ENCODE data around the gene ANAPC16. TPM values are rescaled to one million over a fixed set of nuclear protein-coding genes. Genes with fewer than 3 reads are reported as not detected.

ANAPC16 gene
- total RNA-seq, 1 experiment from 2014 or later: 71.1 TPM

DNA sequence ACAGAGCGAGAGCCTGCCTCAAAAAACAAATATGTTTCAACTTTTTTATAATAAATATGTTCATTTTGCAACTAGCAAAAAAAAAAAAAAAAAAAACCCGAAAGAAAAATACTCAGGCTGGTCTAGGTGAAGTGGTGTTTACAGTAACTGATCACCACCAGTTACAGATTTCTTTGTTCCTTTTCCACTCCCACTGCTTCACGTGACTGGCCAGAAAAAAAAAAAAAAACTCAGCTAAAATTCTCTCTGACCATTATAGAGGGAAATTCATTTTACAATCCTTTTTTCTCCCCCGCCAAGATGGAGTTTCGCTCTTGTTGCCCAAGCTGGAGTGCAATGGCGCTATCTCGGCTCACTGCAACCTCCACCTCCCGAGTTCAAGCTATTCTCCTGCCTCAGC lies 4.8 kb downstream of the ANAPC16 start:
- CTCF ChIA-PET: interaction anchor here (0.7 to 5.1 kb wide), 4 partner anchors 55 to 305 kb away, joined by 3 to 31 read pairs (median 4); no protein-coding TSS in a partner anchor
- DNase-seq (ENCODE audit: low read depth, low spot score): no peak

DNA sequence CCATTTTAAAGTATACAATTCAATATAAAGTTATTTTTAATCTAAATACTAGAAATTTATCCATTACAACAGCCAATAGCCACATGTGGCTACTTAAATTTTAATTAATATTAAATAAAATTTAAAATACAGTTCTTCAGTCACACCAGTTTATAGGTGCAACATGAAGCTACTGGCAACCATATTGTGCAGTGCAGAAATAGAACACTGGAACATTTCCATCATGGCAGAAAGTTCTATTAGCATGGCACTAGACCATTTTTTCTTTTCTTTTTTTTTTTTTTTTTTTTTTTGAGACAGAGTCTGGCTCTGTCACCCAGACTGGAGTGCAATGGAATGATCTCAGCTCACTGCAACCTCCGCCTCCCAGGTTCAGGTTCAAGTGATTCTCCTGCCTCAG lies 5.5 kb downstream of the ANAPC16 start:
- BruUV-seq (replicated peaks): no TSS peak
- ChIA-PET POLR2A (interaction anchor here (0.6 to 1.9 kb wide), 7 partner anchors 20 to 535 kb away, joined by 3 to 7 read pairs (median 3); partner anchors contain the start of gene DDIT4), CTCF (interaction anchor here (0.7 to 5.1 kb wide), 5 partner anchors 54 to 325 kb away, joined by 3 to 31 read pairs (median 4); no protein-coding TSS in a partner anchor), RAD21 (ENCODE audit: low non-redundant PET in 1 of 2, low total read pairs in 2 of 2, uncharacterized antibody in 2 of 2, unreplicated experiment in 2 of 2) (no interaction called here)
- Histone ChIP-seq H4K20me1 (ENCODE audit: insufficient read depth) (no peaks in the 10 kb centered on the region), H3K4me3 (replicated peaks in 1 of 2; ENCODE audit: low read depth in 1 of 2, low read length in 2 of 2) (no peak overlapping the region), H3K4me2 (ENCODE audit: low read length) (no peak overlapping the region), H3K4me1 (ENCODE audit: control insufficient read depth in 1 of 2, insufficient read depth in 2 of 2, low read length in 2 of 2) (peaks cover 0 to 7% of the 10 kb centered on the region in 2 experiments; a peak in 2 of 4 replicates), H3K9ac (ENCODE audit: low read length) (no peak overlapping the region), H3K9me3 (ENCODE audit: control insufficient read depth in 1 of 2, insufficient read depth in 1 of 2, low read depth in 1 of 2, low read length in 2 of 2) (no peaks in the 10 kb centered on the region), H3K79me2 (ENCODE audit: insufficient read depth, low read length) (peaks cover 49% of the 10 kb centered on the region), H3K27me3 (ENCODE audit: insufficient read depth, low read length) (no peaks in the 10 kb centered on the region), H2AFZ (ENCODE audit: low read depth, low read length, poor library complexity, severe bottlenecking) (no peak overlapping the region), H3K9me2 (ENCODE audit: insufficient read depth) (no peaks in the 10 kb centered on the region), H3K36me3 (ENCODE audit: control insufficient read depth in 1 of 2, insufficient read depth in 2 of 2, low read length in 2 of 2) (peaks cover 13% of the 10 kb centered on the region in 2 experiments), H3K27ac (ENCODE audit: low read depth, low read length) (no peak overlapping the region)
- TF ChIP-seq POLR2A (IDR thresholded peaks at IDR 0.05; ENCODE audit: borderline replicate concordance, extremely low read depth, insufficient read depth, insufficient read length): no peak
- no peak for TF ChIP-seq ELF1 (IDR thresholded peaks at IDR 0.05; ENCODE audit: borderline replicate concordance, low read depth)
- TF ChIP-seq CEBPB (IDR thresholded peaks at IDR 0.05; ENCODE audit: low read depth): no peak
- no peak for TF ChIP-seq EZH2 (IDR thresholded peaks at IDR 0.05)
- TF ChIP-seq ZFX (IDR thresholded peaks at IDR 0.05): no peak
- TF ChIP-seq TCF7L2 (IDR thresholded peaks at IDR 0.05; ENCODE audit: borderline replicate concordance, extremely low read depth, insufficient read depth, insufficient read length): no peak
- DNase-seq (ENCODE audit: low read depth, low spot score) (no peak), ATAC-seq (no peak)
- intact Hi-C loops (cut with micrococcal nuclease): no loop called here

More for the DNA sequence above, 4.8 kb downstream of the ANAPC16 start:
- no peak overlapping the region for H3K27ac ChIP-seq (ENCODE audit: low read depth, low read length)
- H3K9me2 ChIP-seq (ENCODE audit: insufficient read depth): no peaks in the 10 kb centered on the region
- H3K4me1 ChIP-seq (ENCODE audit: control insufficient read depth in 1 of 2, insufficient read depth in 2 of 2, low read length in 2 of 2): peaks cover 0 to 7% of the 10 kb centered on the region in 2 experiments; a peak in 2 of 4 replicates
- intact Hi-C loops (cut with micrococcal nuclease): no loop called here
- H3K4me3 ChIP-seq (replicated peaks in 1 of 2; ENCODE audit: low read depth in 1 of 2, low read length in 2 of 2): no peak overlapping the region
- ATAC-seq: no peak
- no peaks in the 10 kb centered on the region for H3K27me3 ChIP-seq (ENCODE audit: insufficient read depth, low read length)
- H4K20me1 ChIP-seq (ENCODE audit: insufficient read depth): no peaks in the 10 kb centered on the region
- H3K36me3 ChIP-seq (ENCODE audit: control insufficient read depth in 1 of 2, insufficient read depth in 2 of 2, low read length in 2 of 2): peaks cover 13% of the 10 kb centered on the region in 2 experiments
- no peak overlapping the region for H2AFZ ChIP-seq (ENCODE audit: low read depth, low read length, poor library complexity, severe bottlenecking)
- TF ChIP-seq FOSL1 (IDR thresholded peaks at IDR 0.05; ENCODE audit: low read depth) (no peak), SIN3A (IDR thresholded peaks at IDR 0.05; ENCODE audit: low read depth) (no peak), TCF7L2 (IDR thresholded peaks at IDR 0.05; ENCODE audit: borderline replicate concordance, extremely low read depth, insufficient read depth, insufficient read length) (no peak), CBX3 (IDR thresholded peaks at IDR 0.05; ENCODE audit: low read depth) (no peak)
- TF ChIP-seq, protein P1, sequence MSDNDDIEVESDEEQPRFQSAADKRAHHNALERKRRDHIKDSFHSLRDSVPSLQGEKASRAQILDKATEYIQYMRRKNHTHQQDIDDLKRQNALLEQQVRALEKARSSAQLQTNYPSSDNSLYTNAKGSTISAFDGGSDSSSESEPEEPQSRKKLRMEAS (IDR thresholded peaks at IDR 0.05): no peak
- H3K79me2 ChIP-seq (ENCODE audit: insufficient read depth, low read length): peaks cover 49% of the 10 kb centered on the region
- POLR2A ChIA-PET: interaction anchor here (0.7 to 1.9 kb wide), 3 partner anchors 21 to 54 kb away, joined by 3 to 7 read pairs (median 3); partner anchors contain the start of gene DDIT4
- RAD21 ChIA-PET (ENCODE audit: low non-redundant PET in 1 of 2, low total read pairs in 2 of 2, uncharacterized antibody in 2 of 2, unreplicated experiment in 2 of 2): no interaction called here
- no peak overlapping the region for H3K9ac ChIP-seq (ENCODE audit: low read length)
- BruUV-seq (replicated peaks): no TSS peak
- no peak overlapping the region for H3K4me2 ChIP-seq (ENCODE audit: low read length)
- H3K9me3 ChIP-seq (ENCODE audit: control insufficient read depth in 1 of 2, insufficient read depth in 1 of 2, low read depth in 1 of 2, low read length in 2 of 2): no peaks in the 10 kb centered on the region
